K562 (cell line): Measurements from ENCODE around the gene MRM2. TPM values are rescaled to one million over a fixed set of nuclear protein-coding genes. Genes with fewer than 3 reads are reported as not detected.

Experiments used
- ARID1B ChIP-seq: fragments of 450-650 bp; IDR thresholded peaks from 2 replicates; pipeline ENCODE4 v1.6.1; 2016; ENCODE audit warnings: antibody characterized with exemption, mild to moderate bottlenecking, inconsistent platforms
- LARP7 ChIP-seq: fragments of 450-650 bp; IDR thresholded peaks from 2 replicates; pipeline ENCODE4 v1.6.1; 2016
- MECOM ChIP-seq: fragments of 250-450 bp; sonication (Bioruptor Pico); IDR thresholded peaks from 2 replicates; pipeline ENCODE4 v1.8.0; 2022; ENCODE audit warnings: inconsistent platforms
- MTA3 ChIP-seq: fragments of 450-650 bp; formaldehyde crosslinking; IDR thresholded peaks from 2 replicates; pipeline ENCODE4 v1.6.1; 2017; ENCODE audit warnings: mild to moderate bottlenecking, borderline replicate concordance
- MYBL2 ChIP-seq, 2 experiments: fragments of 450-650 bp in 1 of 2; sonication (generic) in 1 of 2; formaldehyde crosslinking in 1 of 2; IDR thresholded peaks; 2 replicates each; pipeline versions ENCODE4 v1.6.1 to v1.8.1; 2017 to 2022; ENCODE audit warnings: borderline replicate concordance in 1 of 2, inconsistent platforms in 1 of 2, low read depth in 1 of 2, mild to moderate bottlenecking in 1 of 2, missing genetic modification reagents in 1 of 2, moderate library complexity in 1 of 2
- MYC ChIP-seq, 2 experiments: fragments of 250-450 bp in 1 of 2; sonication (Bioruptor Pico) in 1 of 2; IDR thresholded peaks; 2 replicates each; pipeline versions ENCODE4 v1.5.1 to v1.6.1; 2012 to 2021; ENCODE audit warnings: low read depth in 2 of 2, borderline replicate concordance in 1 of 2, improper control_type of control experiment in 1 of 2, low read length in 1 of 2, mild to moderate bottlenecking in 1 of 2, moderate library complexity in 1 of 2
- PYGO2 ChIP-seq: fragments of 450-650 bp; IDR thresholded peaks from 2 replicates; pipeline ENCODE4 v1.6.1; 2016; ENCODE audit warnings: mild to moderate bottlenecking, missing genetic modification characterization, moderate library complexity, missing compliant biosample characterization
- STAT5A ChIP-seq: IDR thresholded peaks from 2 replicates; pipeline ENCODE4 v1.6.1; 2012; ENCODE audit warnings: low read length, inconsistent platforms, borderline replicate concordance
- TAF1 ChIP-seq: IDR thresholded peaks from 2 replicates; pipeline ENCODE4 v1.6.1; 2011; ENCODE audit warnings: mild to moderate bottlenecking, low read length, moderate library complexity; ENCODE audit not compliant: insufficient read depth, control insufficient read depth, severe bottlenecking; ENCODE audit errors: extremely low read depth
- TCF3 ChIP-seq: sonication (generic); formaldehyde crosslinking; IDR thresholded peaks from 2 replicates; pipeline ENCODE4 v1.4.0; 2020; ENCODE audit warnings: mild to moderate bottlenecking, missing genetic modification reagents
- TCF7 ChIP-seq: sonication (generic); IDR thresholded peaks from 2 replicates; pipeline ENCODE4 v1.6.1; 2016; ENCODE audit warnings: antibody characterized with exemption, borderline replicate concordance
- THAP7 ChIP-seq: fragments of 250-450 bp; sonication (Bioruptor Pico); IDR thresholded peaks from 2 replicates; pipeline ENCODE4 v1.5.0; 2021
- XRCC3 ChIP-seq: fragments of 450-650 bp; IDR thresholded peaks from 2 replicates; pipeline ENCODE4 v1.6.1; 2017; ENCODE audit warnings: mild to moderate bottlenecking, moderate library complexity
- ZKSCAN8 ChIP-seq: fragments of 200-800 bp; sonication (Bioruptor generic); IDR thresholded peaks from 2 replicates; pipeline ENCODE4 v1.6.1; 2016; ENCODE audit warnings: missing genetic modification characterization, missing compliant biosample characterization
- ZNF609 ChIP-seq: sonication (generic); formaldehyde crosslinking; IDR thresholded peaks from 2 replicates; pipeline ENCODE4 v1.8.1; 2023; ENCODE audit warnings: missing genetic modification reagents, mild to moderate bottlenecking, borderline replicate concordance
- ZNF639 ChIP-seq, 2 experiments: fragments of 200-800 bp in 1 of 2; sonication (Bioruptor generic) in 1 of 2; sonication (generic) in 1 of 2; formaldehyde crosslinking in 1 of 2; IDR thresholded peaks in 1 of 2; conservative IDR thresholded peaks in 1 of 2; 2 replicates each; pipeline versions ENCODE4 v1.5.0 to v1.6.1; 2016 to 2020; ENCODE audit warnings: missing compliant biosample characterization in 1 of 2, missing genetic modification characterization in 1 of 2, missing genetic modification reagents in 1 of 2
- ZNF766 ChIP-seq: fragments of 200-800 bp; sonication (Bioruptor generic); conservative IDR thresholded peaks from 2 replicates; pipeline ENCODE4 v1.6.1; 2016; ENCODE audit warnings: missing genetic modification characterization, missing compliant biosample characterization
- polyA plus RNA-seq, 8 experiments: library from polyadenylated mRNA; depleted of rRNA in 4 of 8; stranded (reverse) in 5 of 8; unstranded in 3 of 8; fragments of >200 nt; fragmentation: Nextera tagmentation in 2 of 8; fragmentation: Illumina TruSeq in 1 of 8; extraction: Ambion mirVana in 2 of 8; extraction: Trizol in 1 of 8; gene quantifications; 2 replicates each; pipeline versions ENCODE4 v1.2.1 to v1.2.3, GENCODE V29; 2011 to 2014; ENCODE audit warnings: inconsistent platforms in 1 of 8, missing spikeins in 1 of 8
- total RNA-seq, 7 experiments: library from RNA; depleted of rRNA in 6 of 7; stranded (reverse); fragments of >200 nt in 6 of 7; fragmentation: Illumina TruSeq in 2 of 7; extraction: Trizol in 2 of 7; gene quantifications; 2 replicates each; pipeline versions ENCODE4 v1.2.1 to v1.2.3, GENCODE V29; 2011 to 2021; ENCODE audit warnings: low replicate concordance in 1 of 7

The MRM2 gene
- total and polyA plus RNA-seq, 9 of the 15 experiments (the other 6 are each of a cell fraction or from before 2014, with no cell fraction given): 32.4 to 116 (median 50.5) TPM

GRCh38 chr7:2241580-2242540 is at the start of gene MRM2, which contains the start of gene NUDT1 (continued):
- no peak for TF ChIP-seq ZNF639 (CRISPR knock-in tag; conservative IDR thresholded peaks at IDR 0.05 in 1 of 2, IDR thresholded peaks at IDR 0.05 in 1 of 2)
- TF ChIP-seq TCF7: no peak
- TF ChIP-seq THAP7 (CRISPR knock-in tag): no peak; the same call in 1 of the 2 replicates
- TF ChIP-seq MTA3: peak; percentile 54; the same call in 1 of the 2 replicates
- TF ChIP-seq TAF1: peak; percentile 96
- TF ChIP-seq MECOM: no peak
- no peak for TF ChIP-seq ZNF609 (CRISPR knock-in tag)
- TF ChIP-seq ZNF766 (CRISPR knock-in tag): 0 out of 2 replicates have a peak, but pooled peaks have one; percentile 46
- no peak for TF ChIP-seq MYBL2 (IDR thresholded peaks at IDR 0.05; ENCODE audit: low read depth)
- no peak for TF ChIP-seq MYBL2 (CRISPR knock-in tag; IDR thresholded peaks at IDR 0.05; ENCODE audit: borderline replicate concordance)
- TF ChIP-seq XRCC3: no peak
- TF ChIP-seq STAT5A: no peak
- TF ChIP-seq ARID1B: no peak; the same call in 1 of the 2 replicates
- no peak for TF ChIP-seq TCF3 (CRISPR knock-in tag)
- TF ChIP-seq PYGO2 (tag): no peak
- no peak for TF ChIP-seq ZKSCAN8 (CRISPR knock-in tag)
- TF ChIP-seq MYC (IDR thresholded peaks at IDR 0.05; ENCODE audit: low read depth, low read length): peak; percentile 93
- no peak for TF ChIP-seq MYC (CRISPR knock-in tag; IDR thresholded peaks at IDR 0.05; ENCODE audit: borderline replicate concordance, low read depth)
- no peak for TF ChIP-seq LARP7
